Activated CD4-positive, CD25-positive, alpha-beta regulatory T cell treated with anti-CD3 and anti-CD28 coated beads, Interleukin-2, amount 50 U/mL, for 24 hours (primary cell): ENCODE results near the gene MYLK2.

ENCODE experiments used
- ATAC-seq, 2 donors: fragments of 150-1000 bp; cut with Tn5 transposase; one replicate each; pipeline ENCODE4 v1.10.0; 2021; ENCODE audit warnings: mild to moderate bottlenecking in 1 of 2, moderate library complexity in 1 of 2

Gene MYLK2

GRCh38 chr20:31858760-31859083 is 39.6 kb downstream of the MYLK2 start:
- no peak for ATAC-seq

GRCh38 chr20:31859266-31859997 is 40.3 kb downstream of the MYLK2 start:
- ATAC-seq = no peak

GRCh38 chr20:31859998-31860380 is 40.8 kb downstream of the MYLK2 start:
- no peak for ATAC-seq

- ATAC-seq = no peak
Observed at GRCh38 chr20:31860390-31861134, 41.4 kb downstream of the MYLK2 start.

GRCh38 chr20:31861135-31861384 is 41.9 kb downstream of the MYLK2 start:
- peak in 1 of 2 donors; percentile 27 for ATAC-seq

- ATAC-seq = peak; percentile 66 to 75
Observed at GRCh38 chr20:31861385-31862156, 42.4 kb downstream of the MYLK2 start.

- no peak for ATAC-seq
Observed at GRCh38 chr20:31862157-31862470, 43.0 kb downstream of the MYLK2 start.

GRCh38 chr20:31862506-31862905 is 43.4 kb downstream of the MYLK2 start:
- ATAC-seq = no peak

- no peak for ATAC-seq
Observed at GRCh38 chr20:31863296-31864085, 44.3 kb downstream of the MYLK2 start.

GRCh38 chr20:31864521-31865400 is 45.6 kb downstream of the MYLK2 start:
- ATAC-seq = no peak

GRCh38 chr20:31866221-31866620 is 47.1 kb downstream of the MYLK2 start:
- no peak for ATAC-seq

GRCh38 chr20:31868853-31869672 is 49.9 kb downstream of the MYLK2 start:
- ATAC-seq = no peak

- no peak for ATAC-seq
Observed at GRCh38 chr20:31869673-31869941, 50.5 kb downstream of the MYLK2 start.

GRCh38 chr20:31869942-31870725 is 51.0 kb downstream of the MYLK2 start, which contains the start of the genes DUSP15 and TTLL9:
Gene DUSP15, minus strand, starts transcription at chr20:31870527. Its CDS starts 190 bp downstream, at chr20:31870337.
Gene TTLL9, plus strand, starts transcription at chr20:31870634. Its CDS starts 493 bp downstream, at chr20:31871127.
- ATAC-seq = peak; percentile 30 to 33

GRCh38 chr20:31870726-31871617 is 51.8 kb downstream of the MYLK2 start:
- no peak for ATAC-seq

- ATAC-seq = no peak
Observed at GRCh38 chr20:31871618-31871954, 52.4 kb downstream of the MYLK2 start.

GRCh38 chr20:31872406-31872805 is 53.2 kb downstream of the MYLK2 start:
- ATAC-seq = no peak

- no peak for ATAC-seq
Observed at GRCh38 chr20:31875671-31876070, 56.5 kb downstream of the MYLK2 start.

- no peak for ATAC-seq
Observed at GRCh38 chr20:31877684-31878083, 58.5 kb downstream of the MYLK2 start.
